ENCODE measurements around the gene DMRT1. TPM values are rescaled to one million over a fixed set of nuclear protein-coding genes. Genes with fewer than 3 reads are reported as not detected.

Gene DMRT1
- total RNA-seq, 1 donor: not detected

- DNase-seq (ENCODE audit: low read depth): no peak
- no peak overlapping the region for H3K4me3 ChIP-seq (ENCODE audit: low read depth, low read length)
- TF ChIP-seq CTCF (IDR thresholded peaks at IDR 0.05; ENCODE audit: insufficient read depth, low read length): no peak
Observed at GRCh38 chr9:840343-840742, 1.2 kb upstream of the DMRT1 start.

GRCh38 chr9:842635-843426 lies 1.3 kb downstream of the DMRT1 start:
- TF ChIP-seq CTCF (IDR thresholded peaks at IDR 0.05; ENCODE audit: insufficient read depth, low read length): no peak
- H3K4me3 ChIP-seq (ENCODE audit: low read depth, low read length): no peak overlapping the region
- DNase-seq (ENCODE audit: low read depth): no peak

GRCh38 chr9:843427-843785 lies 1.9 kb downstream of the DMRT1 start:
- no peak for DNase-seq (ENCODE audit: low read depth)
- no peak overlapping the region for H3K4me3 ChIP-seq (ENCODE audit: low read depth, low read length)
- no peak for TF ChIP-seq CTCF (IDR thresholded peaks at IDR 0.05; ENCODE audit: insufficient read depth, low read length)

- TF ChIP-seq CTCF (IDR thresholded peaks at IDR 0.05; ENCODE audit: insufficient read depth, low read length): no peak
- no peak overlapping the region for H3K4me3 ChIP-seq (ENCODE audit: low read depth, low read length)
- no peak for DNase-seq (ENCODE audit: low read depth)
Observed at GRCh38 chr9:846852-847251, 5.4 kb downstream of the DMRT1 start.

- no peak overlapping the region for H3K4me3 ChIP-seq (ENCODE audit: low read depth, low read length)
- TF ChIP-seq CTCF (IDR thresholded peaks at IDR 0.05; ENCODE audit: insufficient read depth, low read length): no peak
- no peak for DNase-seq (ENCODE audit: low read depth)
Observed at GRCh38 chr9:847505-847904, 6.0 kb downstream of the DMRT1 start.

- TF ChIP-seq CTCF (IDR thresholded peaks at IDR 0.05; ENCODE audit: insufficient read depth, low read length): no peak
- DNase-seq (ENCODE audit: low read depth): no peak
Observed at GRCh38 chr9:849431-849830, 7.9 kb downstream of the DMRT1 start.

GRCh38 chr9:852539-852938 lies 11.0 kb downstream of the DMRT1 start:
- DNase-seq (ENCODE audit: low read depth): no peak
- H3K4me3 ChIP-seq (ENCODE audit: low read depth, low read length): no peak overlapping the region
- no peak for TF ChIP-seq CTCF (IDR thresholded peaks at IDR 0.05; ENCODE audit: insufficient read depth, low read length)

More at GRCh38 chr9:849431-849830, 7.9 kb downstream of the DMRT1 start:
- no peak overlapping the region for H3K4me3 ChIP-seq (ENCODE audit: low read depth, low read length)
